HG03139 (cell line): ENCODE measurements around the gene JSRP1.

Experiments
- ATAC-seq: cut with Tn5 transposase; IDR thresholded peaks from one replicate; pipeline ENCODE4 v1.9.1; 2021; ENCODE audit not compliant: unreplicated experiment

Gene JSRP1

GRCh38 chr19:2247433-2248101, 8.7 kb downstream of the JSRP1 start:
- no peak for ATAC-seq

- ATAC-seq, result no peak
Observed at GRCh38 chr19:2246801-2247361, 9.3 kb downstream of the JSRP1 start.

- no peak for ATAC-seq
Observed at GRCh38 chr19:2246014-2246620, 10.1 kb downstream of the JSRP1 start.

- no peak for ATAC-seq
Observed at GRCh38 chr19:2245273-2245672, 10.9 kb downstream of the JSRP1 start.

DNA sequence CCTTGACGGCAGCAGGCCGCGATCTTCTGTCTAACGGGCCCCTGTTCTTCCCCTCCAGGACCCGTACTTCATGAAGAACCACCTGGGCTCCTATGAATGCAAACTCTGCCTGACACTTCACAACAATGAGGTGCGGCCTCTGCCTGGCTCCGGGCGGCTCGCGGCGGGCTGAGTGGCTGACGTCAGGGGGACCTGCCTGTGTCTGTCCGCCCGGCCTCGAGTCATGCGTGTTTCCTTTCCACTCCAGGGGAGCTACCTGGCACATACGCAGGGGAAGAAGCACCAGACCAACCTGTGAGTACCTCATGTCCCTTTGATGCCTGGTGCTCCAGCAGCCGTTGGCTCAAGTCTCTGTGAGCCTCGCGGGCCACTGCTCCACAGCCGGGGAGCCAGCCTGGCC, 11.7 kb downstream of the JSRP1 start:
- no peak for ATAC-seq

- ATAC-seq, result no peak
Observed at GRCh38 chr19:2244125-2244411, 12.1 kb downstream of the JSRP1 start.

DNA sequence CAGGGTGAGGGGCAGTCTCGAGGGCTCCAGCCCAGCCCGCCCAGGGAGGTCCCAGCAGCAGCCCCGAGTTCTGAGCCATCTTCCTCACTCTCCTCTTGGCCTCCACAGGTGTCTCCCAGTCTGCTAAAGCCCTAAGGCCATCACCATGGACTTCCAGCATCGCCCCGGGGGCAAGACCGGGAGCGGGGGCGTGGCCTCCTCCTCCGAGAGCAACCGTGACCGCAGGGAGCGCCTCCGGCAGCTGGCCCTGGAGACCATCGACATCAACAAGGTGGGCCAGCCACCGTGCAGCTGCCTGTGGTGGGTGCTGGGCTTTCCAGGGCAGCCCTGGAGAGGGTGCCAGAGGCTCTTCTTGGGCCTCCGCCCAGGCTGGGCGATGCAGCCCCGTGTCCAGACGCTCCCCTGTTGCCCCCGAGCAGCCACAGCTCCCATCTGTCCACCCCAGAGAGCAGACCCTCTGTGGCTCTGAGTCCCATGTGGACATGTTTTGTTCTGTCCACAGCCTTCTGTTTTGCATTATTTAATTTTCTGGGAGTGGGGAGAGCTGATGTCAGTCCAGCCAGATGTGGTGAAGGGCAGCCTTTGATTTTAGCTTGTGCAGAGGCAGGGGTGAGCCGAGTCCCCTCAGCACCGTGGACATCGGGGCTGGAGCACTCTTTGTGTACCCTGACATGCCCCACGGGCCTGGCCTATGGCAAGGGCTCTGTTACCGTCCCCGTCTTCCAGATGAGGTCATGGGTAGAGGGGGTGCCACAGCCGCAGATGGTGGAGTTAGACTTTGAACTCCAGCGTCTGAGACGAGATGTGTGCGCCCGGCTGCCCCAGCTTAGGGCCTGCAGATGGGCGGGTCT, 12.7 kb downstream of the JSRP1 start:
- no peak for ATAC-seq

- ATAC-seq, result no peak
Observed at GRCh38 chr19:2242816-2243215, 13.4 kb downstream of the JSRP1 start.

DNA sequence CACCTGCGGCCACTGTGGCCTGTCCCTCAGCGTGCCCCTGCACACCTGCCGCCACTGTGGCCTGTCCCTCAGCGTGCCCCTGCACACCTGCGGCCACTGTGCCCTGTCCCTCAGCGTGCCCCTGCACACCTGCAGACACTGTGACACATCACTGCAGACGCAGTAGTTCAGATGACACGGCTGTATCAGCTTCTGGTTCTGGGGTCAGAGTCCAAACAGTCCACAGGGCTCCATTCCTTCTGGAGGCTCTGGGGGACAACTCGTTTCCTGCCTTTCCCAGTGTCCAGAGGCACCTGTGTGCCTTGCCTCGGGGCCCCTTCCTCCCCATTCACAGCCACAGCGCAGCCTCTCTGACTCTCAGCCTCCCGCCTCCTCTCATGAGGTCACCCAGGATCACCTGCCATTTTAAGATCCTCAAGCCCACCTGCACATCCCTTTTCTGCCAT, 14.1 kb downstream of the JSRP1 start:
- ATAC-seq, result no peak

DNA sequence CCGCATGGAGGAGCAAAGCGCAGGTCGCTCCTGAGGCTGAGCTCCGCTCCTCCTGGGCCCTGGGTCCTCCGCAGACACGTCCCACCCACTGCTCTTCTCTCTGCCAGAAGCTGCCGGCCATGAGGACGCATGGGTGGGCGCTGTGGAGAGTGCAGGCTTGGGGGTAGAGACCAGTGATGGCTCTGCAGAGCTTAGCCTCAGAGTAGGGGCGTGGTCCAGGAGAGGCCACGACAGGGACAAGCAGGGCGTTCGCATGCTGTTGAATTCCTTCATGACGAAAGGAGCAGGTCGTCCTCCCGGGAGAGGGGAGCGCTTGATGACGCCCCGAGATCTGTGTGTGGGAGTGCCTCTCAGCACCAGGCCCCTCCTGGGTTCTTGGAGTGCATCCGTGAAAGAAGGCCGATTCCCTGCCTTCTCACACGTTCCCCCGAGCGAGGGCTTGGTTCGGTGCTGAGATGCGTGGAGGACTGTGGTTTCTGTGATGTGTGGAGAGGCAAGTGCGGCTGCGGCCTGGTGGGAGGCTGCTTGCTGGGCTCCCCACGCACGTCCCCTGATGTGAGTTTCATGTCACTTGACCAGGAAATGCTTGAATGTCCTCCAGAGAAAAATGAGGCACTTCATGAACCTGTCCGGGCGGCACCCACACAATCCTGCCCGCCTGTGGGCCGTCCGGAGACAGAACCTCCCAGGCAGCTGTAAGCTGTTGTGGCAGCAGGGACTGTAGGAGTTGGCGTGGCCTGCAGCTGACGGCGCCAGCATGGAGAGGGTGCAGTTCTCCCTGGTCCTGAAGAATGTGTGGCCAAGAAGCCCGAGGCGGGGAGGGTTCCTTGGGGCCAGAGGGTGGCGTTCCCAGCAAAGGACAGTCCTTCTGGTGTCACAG, 15.1 kb downstream of the JSRP1 start:
- ATAC-seq, result no peak

DNA sequence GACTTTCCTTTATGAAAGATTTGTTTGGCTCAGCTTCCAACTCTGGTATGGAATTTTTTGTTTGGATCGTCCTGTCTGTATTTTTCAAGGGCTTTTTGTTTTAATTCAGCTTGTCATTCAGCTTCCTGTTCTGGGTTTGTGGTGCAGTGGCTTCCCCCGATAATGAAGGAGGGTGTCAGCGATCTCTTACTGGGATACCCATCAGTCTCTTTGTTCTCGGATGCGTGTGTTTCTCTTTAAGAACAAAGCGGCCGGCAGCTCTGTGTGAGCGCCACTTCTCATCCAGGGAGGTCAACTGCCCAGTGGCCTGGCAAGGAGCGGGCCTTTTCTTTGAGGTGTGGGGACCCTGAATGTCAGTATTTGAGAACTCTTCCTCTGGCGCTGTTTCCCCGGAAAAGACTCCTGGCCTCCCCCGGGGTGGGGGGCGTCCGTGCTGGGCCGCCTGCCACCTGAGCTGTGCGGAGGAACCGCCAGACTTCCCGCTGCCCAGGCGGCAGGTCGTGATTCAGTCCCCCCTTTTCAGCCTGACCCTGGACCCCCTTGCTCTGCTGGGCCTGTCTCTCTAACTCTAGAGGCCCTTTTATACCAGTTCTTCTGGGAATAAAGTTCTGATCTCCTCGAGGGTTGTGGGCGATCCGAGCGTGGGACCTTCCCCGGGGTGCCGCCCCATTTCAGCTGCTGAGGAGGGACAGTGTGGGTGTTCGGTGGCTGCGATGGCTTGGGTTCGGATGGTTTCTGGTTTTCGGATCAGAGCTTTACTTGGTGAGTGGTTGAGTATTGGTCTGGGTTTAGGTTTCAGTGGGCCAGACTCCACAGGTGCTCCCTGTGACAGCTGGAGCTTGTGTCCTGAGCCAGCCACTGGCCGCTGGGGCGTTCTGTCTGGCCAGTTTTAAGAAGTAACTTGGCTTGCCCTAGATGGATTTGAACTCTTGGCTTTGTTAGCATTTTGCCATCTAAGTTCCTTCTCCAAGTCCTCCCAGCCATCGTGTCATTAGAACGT, 16.1 kb downstream of the JSRP1 start:
- no peak for ATAC-seq

GRCh38 chr19:2239173-2239572, 17.0 kb downstream of the JSRP1 start:
- ATAC-seq, result no peak

- ATAC-seq, result no peak
Observed at GRCh38 chr19:2237869-2238153, 18.4 kb downstream of the JSRP1 start.

- ATAC-seq, result no peak
Observed at GRCh38 chr19:2237051-2237868, 19.0 kb downstream of the JSRP1 start.

DNA sequence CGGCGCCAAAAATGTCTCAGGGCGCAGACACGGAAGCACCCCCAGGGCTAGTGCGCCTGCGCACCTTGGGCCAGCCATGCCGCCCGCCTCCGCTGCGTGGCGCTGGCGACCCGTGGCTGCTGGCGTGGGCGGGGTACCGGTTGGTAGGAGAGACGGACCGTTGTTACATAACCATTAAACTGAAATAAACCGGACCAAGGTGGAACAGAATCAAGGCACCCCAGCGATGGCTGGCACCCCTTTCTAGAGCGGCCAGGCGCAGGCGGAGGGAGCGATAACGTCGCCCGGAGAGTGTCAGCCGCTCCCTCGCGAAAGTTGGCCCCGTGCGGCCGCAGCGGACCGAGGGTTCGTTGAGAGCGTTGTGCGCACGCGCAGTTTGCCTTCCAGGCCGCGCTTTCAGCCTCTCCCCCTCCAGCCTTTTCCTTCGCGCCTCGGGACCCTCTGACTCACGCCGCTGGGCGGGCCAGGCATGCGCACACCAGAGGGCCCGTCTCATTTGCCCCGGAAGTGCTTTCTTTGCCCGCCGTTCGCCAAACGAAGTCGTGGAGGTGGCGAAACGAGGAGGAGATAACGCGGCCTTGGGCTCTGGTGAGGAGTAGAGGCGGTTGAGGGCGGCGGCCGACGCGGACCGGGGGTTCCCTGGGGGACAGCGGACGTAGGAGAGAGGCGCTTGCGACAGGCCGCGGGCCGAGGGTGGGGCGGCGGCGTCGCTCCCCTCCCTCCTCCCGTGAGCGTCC, 19.7 kb downstream of the JSRP1 start, which contains the start of the genes PLEKHJ1 and SF3A2:
Gene PLEKHJ1, minus strand, starts transcription at position 16 of the 737 bp plus-strand sequence. CDS start 81 bp downstream, outside the sequence.
Gene SF3A2, plus strand, starts transcription at position 511 of the 737 bp plus-strand sequence. CDS start 6,595 bp downstream, outside the sequence.
- ATAC-seq, result peak; percentile 67

DNA sequence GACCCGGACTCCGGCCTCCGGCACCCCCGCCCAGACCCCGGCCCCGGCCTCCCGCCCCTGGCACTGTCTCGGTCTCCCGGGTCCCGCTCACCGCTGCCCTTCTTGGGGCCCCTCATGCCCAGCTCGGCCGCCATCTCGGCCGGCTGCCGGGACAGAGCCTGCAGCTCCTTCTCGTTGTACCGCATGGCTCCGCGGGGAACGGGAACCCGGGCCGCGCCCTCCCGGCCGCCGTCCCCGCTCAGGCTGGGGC, 20.2 kb downstream of the JSRP1 start:
- ATAC-seq, result peak; percentile 22

- ATAC-seq, result peak; percentile 8
Observed at GRCh38 chr19:2235381-2236063, 20.7 kb downstream of the JSRP1 start.

DNA sequence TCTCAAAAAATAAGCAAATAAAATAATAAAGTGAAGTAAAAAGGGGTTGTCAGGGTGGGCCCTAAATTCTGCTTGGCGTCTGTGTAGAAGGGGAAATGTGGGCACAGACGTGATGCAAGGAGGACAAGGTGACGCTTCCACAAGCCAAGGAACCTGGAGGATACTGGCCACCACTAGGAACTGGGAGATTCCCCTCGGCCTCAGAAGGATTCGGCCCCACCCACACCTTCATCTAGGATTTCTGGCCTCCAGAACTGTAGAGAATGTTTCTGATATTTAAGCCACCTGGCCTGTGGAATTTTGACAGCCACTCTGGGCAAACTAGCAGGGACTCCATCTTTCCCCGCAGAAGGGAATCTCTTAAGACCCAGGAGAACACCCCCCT, 21.2 kb downstream of the JSRP1 start:
- ATAC-seq, result no peak
